CD4-positive, alpha-beta T cell treated with Interleukin-12 subunit alpha and Interleukin-12 subunit beta, for 1 hour (primary cell): ENCODE measurements around the gene ZNF813.
A peak's percentile ranks its signal among the peaks of the same experiment; 100 is the strongest.

Experiments
- DNase-seq: peaks from one replicate; pipeline ENCODE4 v3.0.0-alpha.2; 2020

Gene ZNF813

DNA sequence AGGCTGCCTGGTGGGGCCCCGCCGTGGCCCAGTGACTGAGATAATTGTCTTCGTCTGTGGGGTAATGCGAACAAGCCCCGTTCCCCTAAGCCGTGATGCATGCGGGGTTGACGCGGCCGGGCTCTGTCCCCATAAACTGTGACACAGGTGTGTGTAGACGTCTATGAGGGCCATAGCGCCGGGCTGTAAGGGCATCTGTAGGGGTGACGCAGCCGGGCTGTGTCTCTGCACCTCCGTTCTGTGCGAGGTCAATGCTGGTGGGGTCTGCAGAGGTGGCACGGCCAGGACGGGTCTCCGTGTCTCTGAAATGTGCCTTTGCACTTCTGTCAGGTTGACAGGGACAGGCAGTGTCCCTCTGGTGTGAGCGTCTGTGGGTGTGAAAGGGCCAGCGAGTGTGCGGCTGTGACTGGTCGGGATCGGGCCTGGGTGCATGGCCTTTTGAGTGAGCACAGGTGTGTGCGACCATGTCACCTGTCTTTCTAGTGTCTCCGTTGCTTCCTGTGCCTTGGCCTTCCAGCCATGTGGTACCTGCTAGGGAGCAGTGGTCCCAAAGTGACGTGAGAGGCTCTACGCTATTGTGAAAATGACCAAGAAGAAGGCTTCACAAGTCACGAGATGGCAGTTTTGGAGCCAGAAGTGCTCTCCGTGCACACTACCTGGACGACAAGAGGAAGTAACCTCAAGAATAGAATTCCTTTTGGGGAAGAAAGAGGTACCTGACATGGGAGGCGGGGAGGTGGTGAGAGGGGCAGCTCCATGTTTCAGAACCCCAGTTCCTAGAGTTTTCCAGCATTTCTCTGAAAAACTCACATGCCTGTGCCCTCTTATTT lies 54.1 kb downstream of the ZNF813 start:
- DNase-seq, result no peak

DNA sequence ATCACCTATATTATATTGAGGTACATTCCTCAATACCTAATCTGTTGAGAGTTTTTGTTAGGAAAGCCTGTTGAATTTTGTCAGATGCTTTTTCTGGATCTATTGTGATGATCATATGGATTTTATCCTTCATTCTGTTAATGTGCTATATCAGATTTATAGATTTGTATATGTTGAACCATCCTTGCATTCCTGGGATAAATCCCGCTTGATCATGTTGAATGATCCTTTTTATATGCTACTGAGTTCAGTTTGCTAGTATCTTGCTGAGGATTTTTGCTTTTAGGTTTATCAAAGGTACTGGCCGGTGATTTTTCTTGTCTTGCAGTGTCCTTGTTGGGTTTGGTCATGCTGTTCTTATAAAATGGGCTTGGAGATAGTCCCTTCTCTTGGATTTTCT lies 58.4 kb downstream of the ZNF813 start:
- DNase-seq, result no peak

DNA sequence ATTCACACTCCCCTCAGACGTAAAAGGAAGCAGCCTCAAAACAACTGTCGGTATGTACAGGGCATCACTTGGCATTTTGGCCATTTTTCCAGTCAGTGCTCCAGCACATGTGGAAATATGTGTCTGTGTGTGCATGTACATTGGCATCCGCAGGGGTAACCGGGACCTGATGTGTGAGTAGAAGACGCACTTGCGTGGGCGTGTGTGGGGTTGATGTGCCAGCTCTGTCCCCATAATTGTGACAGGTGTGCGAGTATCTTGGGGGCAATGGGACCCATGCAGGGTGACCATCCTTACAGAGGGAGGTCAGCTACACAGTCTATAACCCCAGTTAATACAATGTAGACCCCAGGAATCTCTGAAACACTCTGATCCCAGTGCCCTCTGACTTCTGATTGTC lies 63.1 kb downstream of the ZNF813 start:
- DNase-seq, result no peak

DNA sequence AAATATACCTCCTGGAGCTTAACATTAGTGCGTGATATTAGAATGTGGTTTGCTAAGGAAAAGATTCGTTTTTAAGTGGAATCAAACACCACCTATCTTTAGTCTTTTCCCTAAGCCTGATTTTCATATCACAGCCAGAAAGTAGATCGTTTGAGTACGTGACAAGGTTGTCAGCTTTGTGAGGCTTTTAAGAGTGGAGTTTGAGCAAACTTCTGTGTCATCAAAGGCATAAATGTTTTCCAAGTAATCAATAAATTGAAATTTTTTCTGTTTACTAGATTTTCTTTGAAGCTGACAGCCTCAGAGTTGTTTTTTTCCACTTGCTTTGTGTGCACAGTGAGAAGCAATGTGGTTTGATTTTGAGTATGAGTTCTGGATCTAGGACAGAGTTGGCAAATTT lies 63.9 kb downstream of the ZNF813 start:
- DNase-seq, result no peak

DNA sequence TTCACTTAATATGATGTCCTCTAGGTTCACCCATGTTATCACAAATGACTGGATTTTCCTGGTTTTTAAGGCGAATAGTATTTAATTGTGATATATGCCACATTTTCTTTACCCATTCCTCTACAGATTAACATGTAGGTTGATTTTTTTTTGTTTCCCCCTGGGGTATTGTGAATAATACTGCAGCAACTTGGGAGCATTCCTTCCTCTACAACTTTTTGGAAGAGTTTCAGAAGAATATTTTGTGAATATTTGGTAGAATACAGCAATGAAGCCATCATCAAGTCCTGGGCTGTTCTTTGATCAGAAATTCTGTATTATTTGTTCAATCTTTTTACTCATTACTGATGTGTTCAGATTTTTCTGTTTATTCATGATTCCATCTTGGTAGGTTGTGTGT lies 64.8 kb downstream of the ZNF813 start:
- DNase-seq, result no peak

DNA sequence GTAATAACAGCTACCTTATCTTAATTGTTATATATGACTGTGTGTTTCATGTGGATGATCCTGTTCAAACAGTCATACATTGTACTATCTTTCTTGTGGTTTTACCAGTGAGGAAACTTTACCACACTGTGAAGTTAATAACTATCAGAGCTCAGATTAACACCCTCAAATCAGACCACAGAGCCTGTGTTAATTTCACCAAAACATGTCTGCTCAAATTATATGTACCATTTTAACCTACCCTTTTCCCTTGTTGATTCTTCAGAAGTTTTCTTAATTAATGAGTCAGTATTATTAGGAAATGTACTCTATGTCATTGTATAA lies 68.7 kb downstream of the ZNF813 start:
- no peak for DNase-seq

DNA sequence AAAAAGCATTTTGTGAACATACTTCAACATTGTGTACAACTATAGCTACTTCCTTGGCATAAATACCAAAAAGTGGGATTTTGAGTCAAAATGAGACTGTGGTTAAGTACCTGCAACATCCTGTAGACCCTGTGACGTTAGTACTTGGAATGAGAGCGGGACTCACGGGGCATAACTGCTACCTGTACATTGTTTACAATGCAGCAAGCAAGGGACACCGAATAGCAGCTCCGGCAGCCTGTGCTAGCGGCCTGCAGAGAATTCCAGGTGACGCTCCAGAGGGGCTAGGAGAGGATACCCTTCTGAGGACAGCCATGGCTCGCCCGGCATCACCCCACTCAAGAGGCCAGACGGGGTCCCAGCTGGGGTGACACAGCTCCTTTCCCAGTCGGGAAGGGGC lies 69.6 kb downstream of the ZNF813 start:
- DNase-seq, result no peak

DNA sequence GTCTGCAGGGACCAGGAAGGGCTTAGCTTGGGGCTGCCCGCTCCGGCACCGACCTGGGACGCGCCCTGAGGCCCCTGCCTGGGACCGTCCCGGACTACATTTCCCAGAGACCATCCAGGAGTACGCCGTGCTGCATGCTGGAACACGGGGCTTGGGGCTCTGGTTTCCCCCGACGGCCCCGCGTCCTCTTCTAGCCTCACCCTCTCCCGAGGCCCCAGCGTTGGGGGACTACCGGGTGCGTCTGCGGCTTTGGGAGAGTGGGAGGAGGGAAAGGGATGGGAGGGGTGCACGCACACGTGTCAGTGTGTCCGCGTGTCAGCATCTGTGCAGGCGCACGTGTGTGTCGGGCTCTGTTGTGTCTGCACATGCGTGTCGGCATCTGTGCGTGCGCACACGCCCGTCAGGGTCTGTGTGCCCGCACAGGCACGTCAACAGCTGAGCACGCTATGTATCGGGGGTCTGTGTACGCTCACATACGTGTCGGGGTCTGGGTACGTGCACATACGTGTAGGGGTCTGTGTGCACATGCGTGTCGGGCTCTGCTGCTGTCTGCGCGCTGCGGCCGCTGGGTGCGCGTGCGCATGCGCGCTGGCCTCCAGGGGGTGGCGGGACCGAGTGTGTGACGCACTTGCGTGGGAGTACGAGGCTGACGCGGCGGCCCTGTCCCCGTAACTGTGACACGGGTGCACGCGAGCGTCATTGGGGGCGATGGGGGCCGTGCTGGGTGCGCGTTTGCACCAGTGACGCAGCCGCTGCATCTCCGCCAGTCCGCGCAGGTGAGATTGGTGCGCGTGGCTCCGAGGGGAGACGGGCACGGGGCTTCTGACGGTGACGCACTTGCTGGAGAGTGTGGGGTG lies 70.2 kb downstream of the ZNF813 start, which contains the start of gene ZNF331:
ZNF331 (plus strand) TSS at position 625 of the 857 bp plus-strand sequence. CDS start 31,232 bp downstream, outside the sequence.
- peak; percentile 91 for DNase-seq

DNA sequence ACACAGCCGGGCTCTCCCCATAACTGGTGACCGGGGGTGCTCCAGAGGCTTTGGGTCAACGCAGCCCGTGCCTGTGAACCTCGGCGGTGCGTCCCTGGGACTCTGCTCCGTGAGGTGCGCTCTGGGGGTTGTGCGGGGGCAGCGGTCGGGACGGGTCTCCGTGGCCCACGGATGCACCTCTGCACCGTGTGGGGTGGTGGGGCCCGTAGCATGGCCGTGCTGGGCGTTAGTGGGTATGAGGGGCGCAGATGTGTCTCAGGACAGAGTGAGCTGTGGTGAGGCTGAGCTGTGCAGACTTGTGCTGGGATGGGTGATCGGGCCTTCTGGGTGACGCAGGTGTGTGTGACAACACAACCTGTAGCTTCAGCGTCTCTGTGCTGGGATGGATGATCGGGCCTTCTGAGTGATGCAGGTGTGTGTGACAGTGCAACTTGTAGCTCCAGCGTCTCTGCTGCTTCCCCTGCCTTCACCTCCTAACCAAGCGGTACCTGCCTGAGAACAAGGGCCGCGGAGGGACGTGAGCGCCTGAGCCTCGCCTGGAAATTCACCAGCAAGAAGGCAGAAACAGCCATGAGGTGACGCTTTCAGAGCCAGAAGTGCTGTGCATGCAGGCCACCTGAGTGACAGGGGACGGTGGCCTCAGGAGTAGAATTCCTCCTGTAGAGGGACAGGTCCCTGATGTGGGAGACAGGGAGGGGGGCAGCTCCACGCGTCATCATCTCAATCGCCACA lies 71.0 kb downstream of the ZNF813 start:
- DNase-seq, result peak; percentile 21

DNA sequence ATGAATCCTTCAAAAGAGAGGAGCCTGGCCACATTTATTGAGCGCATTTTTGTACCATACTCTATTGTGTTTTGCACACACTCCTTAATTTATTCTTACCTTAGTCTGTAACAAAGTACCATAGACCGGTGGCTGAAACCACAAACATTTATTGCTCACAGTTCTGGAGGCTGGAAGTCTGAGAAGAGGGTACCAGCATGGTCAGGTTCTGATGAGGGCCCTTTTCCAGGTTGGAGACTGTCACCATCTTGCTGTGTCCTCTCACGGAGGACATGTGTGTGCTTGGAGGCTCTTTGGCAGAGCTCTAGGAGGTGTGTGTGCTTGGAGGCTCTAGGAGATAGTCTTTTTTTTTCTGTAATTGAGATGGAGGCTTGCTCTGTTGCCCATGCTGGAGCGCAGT lies 72.6 kb downstream of the ZNF813 start:
- no peak for DNase-seq

DNA sequence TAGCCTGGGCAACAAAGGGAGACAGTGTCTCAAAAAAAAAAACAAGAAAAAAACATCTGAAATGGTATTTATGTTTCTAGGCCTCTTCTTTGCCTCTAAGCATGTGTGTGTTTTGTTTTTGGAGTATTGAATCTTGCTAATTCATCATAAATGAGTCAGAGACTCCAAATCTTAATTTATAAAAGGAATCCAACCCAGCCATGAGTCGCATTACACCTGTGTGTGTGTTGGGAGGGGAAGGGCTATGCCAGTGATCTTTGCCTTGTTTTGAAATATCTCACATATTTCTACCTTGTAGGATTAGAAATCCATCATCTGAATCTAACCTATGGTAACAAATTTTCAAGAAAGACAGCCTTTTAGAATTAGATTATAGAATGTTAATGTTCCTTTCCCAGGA lies 74.4 kb downstream of the ZNF813 start:
- DNase-seq, result no peak

DNA sequence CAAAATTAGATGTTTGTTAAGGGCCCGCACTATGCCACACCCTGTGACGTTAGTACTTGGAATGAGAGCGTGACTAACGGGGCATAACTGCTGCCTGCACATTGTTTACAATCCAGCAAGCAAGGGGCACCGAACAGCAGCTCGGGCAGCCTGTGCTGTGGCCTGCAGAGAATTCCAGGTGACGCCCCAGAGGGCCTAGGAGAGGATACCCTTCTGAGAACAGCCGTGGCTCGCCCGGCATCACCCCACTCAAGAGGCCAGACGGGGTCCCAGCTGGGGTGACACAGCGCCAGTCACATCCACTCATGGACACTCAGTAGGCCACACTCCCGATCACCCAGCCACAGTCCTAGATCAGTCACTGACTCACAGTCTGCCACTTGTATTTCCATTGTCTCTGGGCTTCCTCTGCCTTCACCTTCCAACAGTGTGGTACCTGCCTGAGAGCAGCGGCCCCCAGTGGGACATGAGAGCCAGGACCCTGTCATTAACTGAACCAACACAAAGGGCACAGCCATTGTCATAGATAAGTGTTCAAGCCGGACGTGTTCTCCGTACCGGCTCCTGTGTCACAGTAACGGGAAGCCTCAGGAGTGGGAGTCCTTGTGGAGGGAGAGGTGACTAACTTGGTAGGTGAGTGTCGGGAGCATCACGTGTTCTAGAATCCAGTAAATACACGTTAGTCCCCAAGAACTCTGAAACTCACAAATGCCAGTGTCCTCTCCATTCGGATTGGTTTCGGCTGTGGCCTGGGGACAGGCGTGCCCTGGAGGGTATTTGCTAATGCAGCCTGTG lies 77.9 kb downstream of the ZNF813 start:
- no peak for DNase-seq
